KMS-11 (cell line): ENCODE measurements around the gene RIMKLA.

Experiments used
- H2AFZ ChIP-seq: fragments of 200-600 bp; sonication (generic); 2 replicates; pipeline ENCODE4 v1.6.1; 2016; ENCODE audit warnings: antibody characterized with exemption, mixed run types, low read depth
- H3K27ac ChIP-seq: fragments of 200-600 bp; sonication (generic); 2 replicates; pipeline ENCODE4 v1.6.1; 2016; ENCODE audit warnings: mild to moderate bottlenecking, mixed run types
- H3K27me3 ChIP-seq: fragments of 200-600 bp; sonication (generic); 2 replicates; pipeline ENCODE4 v1.6.1; 2017; ENCODE audit warnings: mild to moderate bottlenecking, low read depth, mixed run types, moderate library complexity; ENCODE audit not compliant: insufficient read depth
- H3K36me3 ChIP-seq: fragments of 200-600 bp; sonication (generic); 2 replicates; pipeline ENCODE4 v1.6.1; 2017; ENCODE audit warnings: mild to moderate bottlenecking, mixed run types; ENCODE audit not compliant: insufficient read depth
- H3K4me1 ChIP-seq: fragments of 200-600 bp; sonication (generic); 2 replicates; pipeline ENCODE4 v1.6.1; 2016; ENCODE audit warnings: mild to moderate bottlenecking, low read depth, mixed run types; ENCODE audit not compliant: poor library complexity, severe bottlenecking
- H3K4me2 ChIP-seq: fragments of 200-600 bp; sonication (generic); 2 replicates; pipeline ENCODE4 v1.7.0; 2016; ENCODE audit warnings: mild to moderate bottlenecking, mixed run types
- H3K4me3 ChIP-seq: fragments of 200-600 bp; sonication (generic); IDR thresholded peaks from 2 replicates; pipeline ENCODE4 v1.6.1; 2017; ENCODE audit warnings: low read depth, low read length, mixed read lengths; ENCODE audit not compliant: insufficient read depth
- H3K79me2 ChIP-seq: fragments of 200-600 bp; sonication (generic); 2 replicates; pipeline ENCODE4 v1.6.1; 2016; ENCODE audit warnings: low read depth, mixed run types; ENCODE audit not compliant: insufficient read depth
- H3K9ac ChIP-seq: fragments of 200-600 bp; sonication (generic); 2 replicates; pipeline ENCODE4 v1.6.1; 2016; ENCODE audit warnings: mild to moderate bottlenecking, mixed run types
- H4K20me1 ChIP-seq: fragments of 200-600 bp; sonication (generic); 2 replicates; pipeline ENCODE4 v1.6.1; 2016; ENCODE audit warnings: mild to moderate bottlenecking, mixed run types; ENCODE audit not compliant: insufficient read depth
- CTCF ChIP-seq: fragments of 200-600 bp; sonication (generic); conservative IDR thresholded peaks from 2 replicates; pipeline ENCODE4 v1.6.1; 2017; ENCODE audit warnings: low read depth, mild to moderate bottlenecking, antibody characterized with exemption, low read length, moderate library complexity, mixed read lengths

The RIMKLA gene

GRCh38 chr1:42414551-42415496, 34.2 kb downstream of the RIMKLA start:
- no peaks in the 10 kb centered on the region for H4K20me1 ChIP-seq
- TF ChIP-seq CTCF, result no peak
- no peaks in the 10 kb centered on the region for H3K79me2 ChIP-seq
- no peak overlapping the region for H3K27ac ChIP-seq
- H3K4me2 ChIP-seq, result no peak overlapping the region
- H3K27me3 ChIP-seq, result no peaks in the 10 kb centered on the region
- no peaks in the 10 kb centered on the region for H3K36me3 ChIP-seq
- H3K4me1 ChIP-seq, result no peaks in the 10 kb centered on the region
- H3K4me3 ChIP-seq, result no peak overlapping the region
- no peak overlapping the region for H3K9ac ChIP-seq
- H2AFZ ChIP-seq, result no peak overlapping the region

GRCh38 chr1:42417166-42417565, 36.6 kb downstream of the RIMKLA start:
- Histone ChIP-seq H2AFZ (no peak overlapping the region), H3K27ac (no peak overlapping the region), H4K20me1 (no peaks in the 10 kb centered on the region), H3K79me2 (no peaks in the 10 kb centered on the region), H3K4me1 (no peaks in the 10 kb centered on the region), H3K27me3 (no peaks in the 10 kb centered on the region), H3K36me3 (no peaks in the 10 kb centered on the region), H3K4me2 (no peak overlapping the region), H3K4me3 (no peak overlapping the region), H3K9ac (no peak overlapping the region)
- no peak for TF ChIP-seq CTCF

GRCh38 chr1:42418516-42418915, 37.9 kb downstream of the RIMKLA start:
- Histone ChIP-seq H3K27me3 (no peaks in the 10 kb centered on the region), H3K27ac (no peak overlapping the region)

GRCh38 chr1:42419126-42419821, 38.7 kb downstream of the RIMKLA start:
- H3K27me3 ChIP-seq, result no peaks in the 10 kb centered on the region
- H3K4me3 ChIP-seq, result no peak overlapping the region
- H3K27ac ChIP-seq, result no peak overlapping the region
- no peak overlapping the region for H2AFZ ChIP-seq
- H4K20me1 ChIP-seq, result no peaks in the 10 kb centered on the region
- TF ChIP-seq CTCF, result no peak
- no peak overlapping the region for H3K9ac ChIP-seq
- H3K4me2 ChIP-seq, result no peak overlapping the region
- H3K79me2 ChIP-seq, result no peaks in the 10 kb centered on the region
- no peaks in the 10 kb centered on the region for H3K36me3 ChIP-seq
- no peaks in the 10 kb centered on the region for H3K4me1 ChIP-seq

More at GRCh38 chr1:42418516-42418915, 37.9 kb downstream of the RIMKLA start:
- H3K4me1 ChIP-seq, result no peaks in the 10 kb centered on the region
- H3K36me3 ChIP-seq, result no peaks in the 10 kb centered on the region
- TF ChIP-seq CTCF, result no peak
- no peak overlapping the region for H3K9ac ChIP-seq
- H3K79me2 ChIP-seq, result no peaks in the 10 kb centered on the region
- H4K20me1 ChIP-seq, result no peaks in the 10 kb centered on the region
- H2AFZ ChIP-seq, result no peak overlapping the region
- no peak overlapping the region for H3K4me3 ChIP-seq
- H3K4me2 ChIP-seq, result no peak overlapping the region
